Smooth muscle cell of the brain vasculature (primary cell): Measurements from ENCODE around the gene AHNAK.

Experiments used
- DNase-seq: peaks from one replicate; pipeline ENCODE4 v3.0.0-alpha.2; 2012; ENCODE audit warnings: low read depth, low spot score

Gene AHNAK

GRCh38 chr11:62404901-62405300 lies 141.7 kb downstream of the AHNAK start:
- no peak for DNase-seq

GRCh38 chr11:62404435-62404834 lies 142.2 kb downstream of the AHNAK start:
- no peak for DNase-seq

GRCh38 chr11:62402960-62403730 lies 143.5 kb downstream of the AHNAK start:
- no peak for DNase-seq

- no peak for DNase-seq
Observed at GRCh38 chr11:62402226-62402959, 144.2 kb downstream of the AHNAK start.

GRCh38 chr11:62401811-62402210 lies 144.8 kb downstream of the AHNAK start:
- no peak for DNase-seq

GRCh38 chr11:62401356-62401755 lies 145.2 kb downstream of the AHNAK start:
- DNase-seq = no peak

- no peak for DNase-seq
Observed at GRCh38 chr11:62400760-62401159, 145.8 kb downstream of the AHNAK start.

GRCh38 chr11:62400281-62400680 lies 146.3 kb downstream of the AHNAK start:
- DNase-seq = no peak

GRCh38 chr11:62399878-62400266 lies 146.7 kb downstream of the AHNAK start:
- no peak for DNase-seq

- peak; percentile 63 for DNase-seq
Observed at GRCh38 chr11:62399172-62399877, 147.3 kb downstream of the AHNAK start.

- no peak for DNase-seq
Observed at GRCh38 chr11:62398011-62398994, 148.3 kb downstream of the AHNAK start.

GRCh38 chr11:62395885-62396551 lies 150.6 kb downstream of the AHNAK start:
- no peak for DNase-seq

- DNase-seq = peak; percentile 73
Observed at GRCh38 chr11:62394825-62395538, 151.6 kb downstream of the AHNAK start.

- DNase-seq = no peak
Observed at GRCh38 chr11:62393735-62394134, 152.9 kb downstream of the AHNAK start.

- no peak for DNase-seq
Observed at GRCh38 chr11:62393061-62393611, 153.5 kb downstream of the AHNAK start.

- DNase-seq = no peak
Observed at GRCh38 chr11:62392506-62392905, 154.1 kb downstream of the AHNAK start.

- DNase-seq = no peak
Observed at GRCh38 chr11:62391642-62392425, 154.8 kb downstream of the AHNAK start.

- no peak for DNase-seq
Observed at GRCh38 chr11:62390722-62391121, 155.9 kb downstream of the AHNAK start.

GRCh38 chr11:62390237-62390636 lies 156.4 kb downstream of the AHNAK start:
- DNase-seq = no peak
